WI38 (cell line): ENCODE results near the gene ARL6.

Experiments used
- H3K4me3 ChIP-seq: 2 replicates; pipeline ENCODE4 v1.5.1; 2011; ENCODE audit warnings: low read depth, mild to moderate bottlenecking, control low read depth, low read length
- TF ChIP-seq, protein P1 (sequence below): IDR thresholded peaks from 2 replicates; pipeline ENCODE4 v1.5.1; 2012; ENCODE audit warnings: low read depth, mild to moderate bottlenecking, control low read depth, low read length

Gene ARL6

DNA sequence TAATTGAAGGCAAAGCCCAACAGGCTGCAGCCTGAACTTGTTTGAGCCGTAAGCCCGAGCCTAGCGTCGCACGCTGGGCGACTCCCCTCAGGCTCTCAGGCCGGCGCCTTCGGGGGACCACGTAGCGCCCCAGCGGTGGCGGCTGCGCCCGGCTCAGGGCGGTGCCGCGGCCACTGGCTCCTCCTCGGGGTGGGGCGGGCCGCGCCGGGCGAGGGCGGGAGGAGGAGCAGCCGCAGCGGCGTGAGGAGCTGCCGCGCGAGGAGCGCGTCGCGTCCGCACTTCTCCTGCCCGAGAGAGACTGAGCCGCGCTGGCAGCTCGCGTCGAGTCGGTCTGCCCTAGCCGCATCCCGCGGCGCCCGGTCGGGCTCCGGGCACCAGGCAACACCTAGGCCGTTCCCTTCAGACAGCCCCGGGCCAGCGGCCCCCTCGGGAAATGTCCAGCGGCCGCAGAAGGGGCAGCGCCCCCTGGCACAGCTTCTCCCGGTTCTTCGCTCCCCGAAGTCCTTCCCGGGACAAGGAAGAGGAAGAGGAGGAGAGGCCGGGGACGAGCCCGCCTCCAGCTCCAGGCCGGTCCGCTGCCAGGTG lies 57.3 kb downstream of the ARL6 start, which contains the start of gene CRYBG3:
Gene CRYBG3 (plus strand): TSS at position 238 of the 585 bp plus-strand sequence. CDS start 196 bp downstream, at position 434.
- TF ChIP-seq, protein P1, sequence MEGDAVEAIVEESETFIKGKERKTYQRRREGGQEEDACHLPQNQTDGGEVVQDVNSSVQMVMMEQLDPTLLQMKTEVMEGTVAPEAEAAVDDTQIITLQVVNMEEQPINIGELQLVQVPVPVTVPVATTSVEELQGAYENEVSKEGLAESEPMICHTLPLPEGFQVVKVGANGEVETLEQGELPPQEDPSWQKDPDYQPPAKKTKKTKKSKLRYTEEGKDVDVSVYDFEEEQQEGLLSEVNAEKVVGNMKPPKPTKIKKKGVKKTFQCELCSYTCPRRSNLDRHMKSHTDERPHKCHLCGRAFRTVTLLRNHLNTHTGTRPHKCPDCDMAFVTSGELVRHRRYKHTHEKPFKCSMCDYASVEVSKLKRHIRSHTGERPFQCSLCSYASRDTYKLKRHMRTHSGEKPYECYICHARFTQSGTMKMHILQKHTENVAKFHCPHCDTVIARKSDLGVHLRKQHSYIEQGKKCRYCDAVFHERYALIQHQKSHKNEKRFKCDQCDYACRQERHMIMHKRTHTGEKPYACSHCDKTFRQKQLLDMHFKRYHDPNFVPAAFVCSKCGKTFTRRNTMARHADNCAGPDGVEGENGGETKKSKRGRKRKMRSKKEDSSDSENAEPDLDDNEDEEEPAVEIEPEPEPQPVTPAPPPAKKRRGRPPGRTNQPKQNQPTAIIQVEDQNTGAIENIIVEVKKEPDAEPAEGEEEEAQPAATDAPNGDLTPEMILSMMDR, result peak; percentile 34; the same call in 1 of the 2 replicates
- H3K4me3 ChIP-seq, result peak within 1 kb of the TSS; percentile 92

DNA sequence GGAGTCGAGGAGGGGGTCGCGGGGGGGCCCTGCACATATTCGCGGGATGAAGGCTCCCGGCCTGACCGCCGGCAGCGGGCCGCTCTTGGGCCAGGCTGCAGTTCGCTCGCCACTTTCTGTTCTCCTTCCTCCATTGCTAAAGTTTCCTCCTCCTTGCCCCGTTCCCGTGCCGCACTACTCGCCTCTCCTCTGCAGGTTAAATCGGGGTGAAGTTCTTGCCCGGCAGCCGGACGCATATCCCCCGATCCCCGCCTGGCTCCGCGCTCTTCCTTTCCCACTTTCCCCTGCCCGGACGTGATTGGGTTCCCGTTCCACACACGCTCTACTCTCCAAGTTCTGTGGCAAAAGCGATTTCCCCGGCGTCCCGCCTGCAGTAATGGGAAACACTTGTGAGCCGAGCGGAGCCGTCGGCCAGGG lies 57.8 kb downstream of the ARL6 start:
- TF ChIP-seq, protein P1, result no peak

DNA sequence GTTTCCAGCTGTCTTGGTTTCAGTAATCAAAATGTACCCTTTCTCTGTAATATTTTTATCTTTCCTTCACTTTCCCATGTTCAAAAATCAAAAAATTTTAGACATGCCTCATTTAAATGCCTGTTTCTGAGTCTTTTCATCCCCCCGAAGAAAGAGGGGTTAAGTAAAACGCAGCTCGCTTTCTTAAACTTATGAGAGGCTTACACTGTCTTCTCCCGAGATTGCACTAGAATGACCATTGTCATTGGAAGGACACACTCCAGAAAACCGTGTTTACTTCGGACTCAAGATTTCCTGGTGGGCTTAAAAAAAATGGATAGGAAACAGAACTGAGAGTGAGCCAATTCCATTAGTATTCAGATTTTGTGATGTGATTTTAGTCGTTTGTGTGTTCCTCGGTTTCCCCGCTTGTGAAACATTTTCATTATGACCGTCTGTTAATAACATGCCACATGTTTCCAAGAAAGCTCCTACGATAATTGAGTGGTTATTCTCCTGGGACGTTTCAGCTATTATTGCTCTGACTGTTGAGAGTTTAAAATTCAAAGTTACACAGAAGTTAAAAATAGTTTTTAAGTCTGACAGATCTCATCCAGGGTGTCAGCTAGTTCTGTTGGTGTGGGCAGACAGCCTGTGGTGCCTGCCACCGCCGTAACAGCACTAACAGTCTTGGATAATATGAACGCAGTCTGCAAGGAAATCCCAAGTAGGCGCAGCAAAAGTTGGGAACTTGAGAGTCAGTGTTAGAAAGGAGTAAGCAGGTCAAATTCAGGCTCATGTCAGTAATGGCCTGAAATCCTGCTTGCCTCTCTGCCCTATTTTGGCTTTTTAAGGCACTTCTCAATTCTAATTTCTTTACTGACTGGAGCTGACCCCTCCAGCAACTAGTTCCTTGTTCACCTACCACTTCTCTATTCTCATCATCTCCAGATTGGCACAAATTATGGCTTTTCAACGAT lies 58.8 kb downstream of the ARL6 start:
- H3K4me3 ChIP-seq, result peak overlapping the region; percentile 92
- TF ChIP-seq, protein P1, result no peak

More for the DNA sequence above, 57.8 kb downstream of the ARL6 start:
- peak overlapping the region; percentile 92 for H3K4me3 ChIP-seq

DNA sequence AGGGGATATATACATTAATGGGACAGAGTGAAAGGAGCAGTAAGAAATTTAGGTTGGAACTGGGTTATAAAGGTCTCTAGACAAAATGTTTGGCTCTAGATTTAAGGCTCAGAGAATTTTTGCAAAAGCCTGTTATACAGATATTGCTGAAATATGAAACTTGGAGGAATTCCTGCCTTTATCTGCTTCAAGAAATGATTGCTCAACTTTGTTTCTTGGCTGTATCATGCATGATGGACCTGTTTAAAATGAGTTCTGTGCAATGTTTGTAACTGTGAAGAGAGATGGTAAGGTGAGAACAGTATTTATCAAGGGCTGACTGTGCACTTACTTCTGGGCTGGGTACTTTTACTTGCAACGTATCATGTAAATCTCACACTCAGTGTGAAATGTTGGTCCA lies 60.5 kb downstream of the ARL6 start:
- TF ChIP-seq, protein P1, result no peak
- no peak overlapping the region for H3K4me3 ChIP-seq

DNA sequence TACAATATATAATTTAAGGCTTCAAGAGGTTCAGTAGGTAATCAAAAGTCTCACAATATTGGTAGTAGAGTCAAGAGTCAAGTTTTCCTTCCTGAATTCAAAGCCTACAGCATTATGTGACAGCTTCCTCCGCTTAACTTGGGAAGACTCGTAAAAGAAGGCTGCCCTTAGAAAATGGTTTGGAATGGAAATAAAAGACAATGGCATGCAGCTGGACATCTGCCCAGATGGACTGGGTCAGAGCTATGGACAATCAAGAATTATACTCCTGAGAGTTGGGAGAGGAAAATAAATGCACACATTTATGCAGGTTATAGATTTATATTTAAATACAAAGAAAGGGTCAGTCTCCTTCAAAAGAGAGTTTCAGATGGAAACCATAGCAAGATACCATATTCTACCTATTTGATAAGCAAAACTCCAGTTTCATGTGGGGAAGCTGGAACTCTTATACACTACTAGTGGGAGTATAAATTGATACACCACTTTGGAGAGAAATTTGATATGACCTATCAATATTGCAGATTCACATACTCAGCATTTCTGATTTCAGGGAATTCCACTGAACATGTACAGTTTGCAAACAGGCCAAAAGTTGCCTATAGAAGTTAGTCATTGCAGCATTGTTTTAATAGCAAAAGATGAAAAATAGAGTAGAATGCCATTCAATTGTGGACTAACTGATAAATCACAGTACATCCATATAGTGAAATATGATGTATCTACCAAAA lies 63.3 kb downstream of the ARL6 start:
- no peak overlapping the region for H3K4me3 ChIP-seq
- TF ChIP-seq, protein P1, result no peak

DNA sequence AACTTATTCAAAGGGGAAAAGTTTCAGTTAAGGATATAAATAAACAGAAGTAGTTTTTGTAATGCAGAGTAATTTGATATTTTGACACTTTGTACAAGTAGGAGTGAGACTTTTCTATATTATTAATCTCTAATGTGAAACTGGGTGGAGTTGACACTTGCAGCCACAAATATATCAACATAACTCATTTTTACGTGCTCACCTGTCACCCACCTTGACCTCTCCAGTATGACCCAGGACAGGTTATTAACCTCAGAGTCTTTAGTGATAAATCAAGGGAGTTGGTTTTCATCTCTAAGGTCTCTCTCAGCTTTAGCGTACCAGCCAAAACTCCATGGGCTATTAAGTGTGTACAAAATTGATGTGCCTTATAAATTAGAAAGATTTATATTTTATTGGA lies 64.6 kb downstream of the ARL6 start:
- no peak overlapping the region for H3K4me3 ChIP-seq
- TF ChIP-seq, protein P1, result no peak

DNA sequence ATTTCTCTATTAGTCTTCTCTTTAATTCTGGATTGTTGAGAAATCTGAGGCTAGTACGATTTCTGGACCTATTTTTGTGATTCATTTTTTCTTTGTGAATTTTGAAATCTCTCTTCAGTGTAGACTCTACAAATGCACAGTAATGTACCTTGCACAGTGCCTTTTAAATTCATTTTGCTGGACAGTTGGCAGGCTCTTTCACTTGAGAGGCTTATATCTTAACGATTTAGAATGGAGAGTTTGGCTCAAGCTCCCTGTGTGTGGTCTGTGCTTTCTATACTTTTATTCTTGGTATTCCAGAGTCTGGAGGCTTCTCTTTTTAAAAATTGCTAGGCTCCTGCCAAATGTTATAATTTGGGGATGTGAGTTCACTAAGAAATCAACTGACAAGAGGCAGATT lies 66.1 kb downstream of the ARL6 start:
- TF ChIP-seq, protein P1, result no peak
- no peak overlapping the region for H3K4me3 ChIP-seq
